Naive thymus-derived CD8-positive, alpha-beta T cell (primary cell): ENCODE measurements around the gene SLC5A6. TPM values are rescaled to one million over a fixed set of nuclear protein-coding genes. Genes with fewer than 3 reads are reported as not detected.

Source experiments
- ATAC-seq, 2 donors: fragments of 150-1000 bp; cut with Tn5 transposase in 1 of 2; sonication (Bioruptor Pico), chemical (Tn5 transposase) in 1 of 2; 1 replicate in 1 of 2; 2 replicates in 1 of 2; pipeline ENCODE4 v1.10.0; 2021; ENCODE audit warnings: mild to moderate bottlenecking in 2 of 2, moderate library complexity in 2 of 2
- POLR2A ChIA-PET: fragments of 350-600 bp; sonication (Branson Sonifier 250); formaldehyde crosslinking; loops from one replicate; lab custom pipeline; 2021; ENCODE audit warnings: antibody characterized with exemption; lab: Charles Lee
- DNase-seq, 10 donors: peaks; one replicate each; pipeline versions ENCODE4 v3.0.0 to v3.0.0-alpha.2; 2020 to 2022
- H3K27ac Mint-ChIP-seq, 10 donors: one replicate each; pipeline ENCODE4 v1.8.0; 2020 to 2022; ENCODE audit warnings: mild to moderate bottlenecking in 10 of 10, mixed read lengths in 10 of 10, moderate library complexity in 4 of 10, inconsistent platforms in 1 of 10
- H3K27me3 Mint-ChIP-seq, 5 donors: one replicate each; pipeline ENCODE4 v1.8.0; 2021 to 2022; ENCODE audit warnings: mixed read lengths in 5 of 5
- H3K36me3 Mint-ChIP-seq, 3 donors: one replicate each; pipeline ENCODE4 v1.8.0; 2020 to 2022; ENCODE audit warnings: mixed read lengths in 3 of 3, mild to moderate bottlenecking in 2 of 3, inconsistent platforms in 1 of 3
- H3K4me1 Mint-ChIP-seq, 4 donors: one replicate each; pipeline ENCODE4 v1.8.0; 2021 to 2022; ENCODE audit warnings: mixed read lengths in 4 of 4
- H3K4me3 Mint-ChIP-seq, 10 donors: one replicate each; pipeline ENCODE4 v1.8.0; 2020 to 2022; ENCODE audit warnings: mild to moderate bottlenecking in 10 of 10, mixed read lengths in 10 of 10, moderate library complexity in 6 of 10, inconsistent platforms in 1 of 10
- H3K9me3 Mint-ChIP-seq, 9 donors: one replicate each; pipeline ENCODE4 v1.8.0; 2020 to 2022; ENCODE audit warnings: mixed read lengths in 9 of 9, mild to moderate bottlenecking in 3 of 9, inconsistent platforms in 1 of 9, moderate library complexity in 1 of 9
- polyA plus RNA-seq, 3 donors: library from polyadenylated mRNA; unstranded; fragments of 300-500 nt; fragmentation: Illumina TruSeq; gene quantifications; one replicate each; pipeline ENCODE4 v1.2.3, GENCODE V29; 2021
- total RNA-seq, 8 experiments: library from RNA in 2 of 8; stranded (reverse) in 2 of 8; gene quantifications; one replicate each; pipeline ENCODE4 v1.2.3 and lab custom pipeline; 2021 to 2026

SLC5A6 gene
- total and polyA plus RNA-seq, 5 experiments from 2014 or later, result 14.3 to 39.5 (median 17.8) TPM

- no peak overlapping the region for H3K4me3 Mint-ChIP-seq
- POLR2A ChIA-PET, result interaction anchor here (1.2 kb wide), 1 partner anchor 36 kb away, joined by 3 read pairs; the partner anchor contains the start of genes ATRAID and SLC5A6
- H3K4me1 Mint-ChIP-seq, result peaks cover 0 to 6% (median 2%) of the 10 kb centered on the region in 4 donors
- no peak for ATAC-seq
- H3K36me3 Mint-ChIP-seq, result peaks cover 0 to 15% (median 0%) of the 10 kb centered on the region in 3 donors
- peaks cover 0 to 10% (median 2%) of the 10 kb centered on the region in 5 donors for H3K27me3 Mint-ChIP-seq
- H3K9me3 Mint-ChIP-seq, result no peaks in the 10 kb centered on the region
- DNase-seq, result no peak
- H3K27ac Mint-ChIP-seq, result peak overlapping the region in 4 of 10 donors; percentile 3 to 82 (median 32)
Observed at GRCh38 chr2:27247893-27248292, 35.8 kb upstream of the SLC5A6 start.

GRCh38 chr2:27245626-27246025, 33.6 kb upstream of the SLC5A6 start:
- ATAC-seq (no peak), DNase-seq (no peak)
- H3K4me3 Mint-ChIP-seq, result no peak overlapping the region
- POLR2A ChIA-PET, result no interaction called here
- peak overlapping the region in 1 of 10 donors; percentile 2 for H3K27ac Mint-ChIP-seq
- H3K9me3 Mint-ChIP-seq, result no peaks in the 10 kb centered on the region
- H3K36me3 Mint-ChIP-seq, result peaks cover 0 to 34% (median 5%) of the 10 kb centered on the region in 3 donors
- peaks cover 4 to 18% (median 8%) of the 10 kb centered on the region in 4 donors for H3K4me1 Mint-ChIP-seq
- H3K27me3 Mint-ChIP-seq, result no peaks in the 10 kb centered on the region

GRCh38 chr2:27245116-27245515, 33.0 kb upstream of the SLC5A6 start:
- peak overlapping the region in 2 of 10 donors; percentile 44 to 69 for H3K27ac Mint-ChIP-seq

GRCh38 chr2:27243391-27244130, 31.5 kb upstream of the SLC5A6 start:
- peak in 1 of 10 donors; percentile 31 for DNase-seq
- POLR2A ChIA-PET, result interaction anchor here (1.1 kb wide), 1 partner anchor 16 kb away, joined by 3 read pairs; no protein-coding TSS in a partner anchor
- Mint-ChIP-seq H3K4me1 (peaks cover 3 to 16% (median 7%) of the 10 kb centered on the region in 4 donors), H3K9me3 (no peaks in the 10 kb centered on the region), H3K4me3 (no peak overlapping the region), H3K27ac (peak overlapping the region in 2 of 10 donors; percentile 45 to 78), H3K36me3 (peaks cover 0 to 53% (median 8%) of the 10 kb centered on the region in 3 donors), H3K27me3 (no peaks in the 10 kb centered on the region)
- ATAC-seq, result no peak

More at GRCh38 chr2:27245116-27245515, 33.0 kb upstream of the SLC5A6 start:
- Mint-ChIP-seq H3K4me3 (no peak overlapping the region), H3K27me3 (no peaks in the 10 kb centered on the region), H3K4me1 (peaks cover 3 to 16% (median 7%) of the 10 kb centered on the region in 4 donors), H3K9me3 (no peaks in the 10 kb centered on the region), H3K36me3 (peaks cover 0 to 39% (median 5%) of the 10 kb centered on the region in 3 donors)
- DNase-seq (peak in 1 of 10 donors; percentile 15), ATAC-seq (no peak)
- POLR2A ChIA-PET, result no interaction called here

- H3K27ac Mint-ChIP-seq, result peak overlapping the region in 4 of 10 donors; percentile 11 to 67 (median 46)
- no peaks in the 10 kb centered on the region for H3K9me3 Mint-ChIP-seq
- peaks cover 0 to 63% (median 14%) of the 10 kb centered on the region in 3 donors for H3K36me3 Mint-ChIP-seq
- H3K27me3 Mint-ChIP-seq, result no peaks in the 10 kb centered on the region
- H3K4me1 Mint-ChIP-seq, result peaks cover 3 to 13% (median 7%) of the 10 kb centered on the region in 4 donors
- no peak overlapping the region for H3K4me3 Mint-ChIP-seq
- peak in 1 of 10 donors; percentile 57 for DNase-seq
- no peak for ATAC-seq
- POLR2A ChIA-PET, result interaction anchor here (0.6 to 1.1 kb wide), 2 partner anchors 17 to 37 kb away, joined by 3 read pairs; no protein-coding TSS in a partner anchor
Observed at GRCh38 chr2:27242614-27242951, 30.5 kb upstream of the SLC5A6 start.

GRCh38 chr2:27241761-27242613, 29.9 kb upstream of the SLC5A6 start:
- ATAC-seq (peak in 1 of 2 donors; percentile 39), DNase-seq (peak in 3 of 10 donors; percentile 22 to 30 (median 26))
- H3K4me1 Mint-ChIP-seq, result peaks cover 2 to 13% (median 7%) of the 10 kb centered on the region in 4 donors
- H3K4me3 Mint-ChIP-seq, result no peak overlapping the region
- no peaks in the 10 kb centered on the region for H3K27me3 Mint-ChIP-seq
- H3K9me3 Mint-ChIP-seq, result no peaks in the 10 kb centered on the region
- peaks cover 0 to 69% (median 17%) of the 10 kb centered on the region in 3 donors for H3K36me3 Mint-ChIP-seq
- H3K27ac Mint-ChIP-seq, result peak overlapping the region in 7 of 10 donors; percentile 28 to 68 (median 60)
- POLR2A ChIA-PET, result interaction anchor here (0.7 to 1.1 kb wide), 3 partner anchors 10 to 18 kb away, joined by 3 to 4 read pairs (median 3); no protein-coding TSS in a partner anchor

- peaks cover 3 to 13% (median 7%) of the 10 kb centered on the region in 4 donors for H3K4me1 Mint-ChIP-seq
- H3K4me3 Mint-ChIP-seq, result no peak overlapping the region
- peak overlapping the region in 2 of 10 donors; percentile 41 to 83 for H3K27ac Mint-ChIP-seq
- peak in 1 of 10 donors; percentile 42 for DNase-seq
- H3K27me3 Mint-ChIP-seq, result no peaks in the 10 kb centered on the region
- POLR2A ChIA-PET, result no interaction called here
- no peak for ATAC-seq
- no peaks in the 10 kb centered on the region for H3K9me3 Mint-ChIP-seq
- H3K36me3 Mint-ChIP-seq, result peaks cover 0 to 84% (median 17%) of the 10 kb centered on the region in 3 donors
Observed at GRCh38 chr2:27240406-27240805, 28.3 kb upstream of the SLC5A6 start.

- no peak overlapping the region for H3K27ac Mint-ChIP-seq
- H3K36me3 Mint-ChIP-seq, result peaks cover 0 to 93% (median 24%) of the 10 kb centered on the region in 3 donors
- no peak for ATAC-seq
- DNase-seq, result peak in 1 of 10 donors; percentile 19
- H3K4me1 Mint-ChIP-seq, result peaks cover 3 to 13% (median 7%) of the 10 kb centered on the region in 4 donors
- no peaks in the 10 kb centered on the region for H3K27me3 Mint-ChIP-seq
- H3K4me3 Mint-ChIP-seq, result no peak overlapping the region
- POLR2A ChIA-PET, result interaction anchor here (0.9 kb wide), 1 partner anchor 7 kb away, joined by 3 read pairs; no protein-coding TSS in a partner anchor
- no peaks in the 10 kb centered on the region for H3K9me3 Mint-ChIP-seq
Observed at GRCh38 chr2:27238976-27239375, 26.9 kb upstream of the SLC5A6 start.

- Mint-ChIP-seq H3K27ac (peak overlapping the region in 1 of 10 donors; percentile 75), H3K4me3 (no peak overlapping the region), H3K36me3 (peaks cover 0 to 95% (median 28%) of the 10 kb centered on the region in 3 donors), H3K9me3 (no peaks in the 10 kb centered on the region), H3K27me3 (no peaks in the 10 kb centered on the region), H3K4me1 (peaks cover 4 to 11% (median 7%) of the 10 kb centered on the region in 4 donors)
- DNase-seq (peak in 1 of 10 donors; percentile 40), ATAC-seq (no peak)
- POLR2A ChIA-PET, result interaction anchor here (1.0 to 1.2 kb wide), 2 partner anchors 13 to 20 kb away, joined by 3 read pairs; partner anchors contain the start of gene CAD
Observed at GRCh38 chr2:27237341-27237945, 25.4 kb upstream of the SLC5A6 start.

- DNase-seq (peak in 1 of 10 donors; percentile 54), ATAC-seq (no peak)
- H3K4me3 Mint-ChIP-seq, result no peak overlapping the region
- H3K36me3 Mint-ChIP-seq, result peaks cover 0 to 97% (median 29%) of the 10 kb centered on the region in 3 donors
- peak overlapping the region in 2 of 10 donors; percentile 29 to 32 for H3K27ac Mint-ChIP-seq
- POLR2A ChIA-PET, result interaction anchor here (0.6 to 1.2 kb wide), 3 partner anchors 8 to 692 kb away, joined by 3 to 5 read pairs (median 4); partner anchors contain the start of gene CAD
- H3K4me1 Mint-ChIP-seq, result peaks cover 0 to 4% (median 2%) of the 10 kb centered on the region in 4 donors
- no peaks in the 10 kb centered on the region for H3K9me3 Mint-ChIP-seq
- H3K27me3 Mint-ChIP-seq, result no peaks in the 10 kb centered on the region
Observed at GRCh38 chr2:27236626-27237025, 24.6 kb upstream of the SLC5A6 start.

- Mint-ChIP-seq H3K27me3 (no peaks in the 10 kb centered on the region), H3K36me3 (peaks cover 0 to 97% (median 31%) of the 10 kb centered on the region in 3 donors), H3K4me1 (peaks cover 0 to 4% (median 1%) of the 10 kb centered on the region in 4 donors), H3K27ac (peak overlapping the region in 1 of 10 donors; percentile 29), H3K9me3 (no peaks in the 10 kb centered on the region), H3K4me3 (no peak overlapping the region)
- POLR2A ChIA-PET, result interaction anchor here (0.6 kb wide), 1 partner anchor 691 kb away, joined by 4 read pairs; no protein-coding TSS in a partner anchor
- ATAC-seq (no peak), DNase-seq (no peak)
Observed at GRCh38 chr2:27236136-27236535, 24.1 kb upstream of the SLC5A6 start.
